NCI-H2029 treated with DMSO at 0.1 percent for 48 hours (cell line): Measurements from ENCODE around the gene SUPT5H.

Experiments used
- DNase-seq: peaks from one replicate; lab custom pipeline; 2025; lab: John Stamatoyannopoulos, UW

SUPT5H gene

GRCh38 chr19:39409208-39410016, 36.0 kb upstream of the SUPT5H start:
- peak; percentile 83 for DNase-seq

- peak; percentile 22 for DNase-seq
Measured at GRCh38 chr19:39410017-39410830, 35.2 kb upstream of the SUPT5H start.

GRCh38 chr19:39410831-39411080, 34.6 kb upstream of the SUPT5H start:
- DNase-seq, result no peak

- DNase-seq, result no peak
Measured at GRCh38 chr19:39411081-39411831, 34.1 kb upstream of the SUPT5H start.

GRCh38 chr19:39411832-39412099, 33.6 kb upstream of the SUPT5H start:
- peak; percentile 96 for DNase-seq

GRCh38 chr19:39412100-39412866, 33.1 kb upstream of the SUPT5H start, which contains the start of gene PLEKHG2:
Gene PLEKHG2 (plus strand): TSS chr19:39412669. CDS start chr19:39414087, 1,418 bp downstream.
- peak; percentile 96 for DNase-seq

GRCh38 chr19:39412867-39413271, 32.5 kb upstream of the SUPT5H start:
- no peak for DNase-seq

- DNase-seq, result no peak
Measured at GRCh38 chr19:39413272-39413910, 32.0 kb upstream of the SUPT5H start.

- DNase-seq, result no peak
Measured at GRCh38 chr19:39413911-39414608, 31.3 kb upstream of the SUPT5H start.

- DNase-seq, result no peak
Measured at GRCh38 chr19:39415111-39416046, 30.0 kb upstream of the SUPT5H start.

GRCh38 chr19:39416152-39417120, 28.9 kb upstream of the SUPT5H start:
- DNase-seq, result no peak

GRCh38 chr19:39417463-39418181, 27.8 kb upstream of the SUPT5H start:
- DNase-seq, result no peak

- DNase-seq, result no peak
Measured at GRCh38 chr19:39419003-39419402, 26.4 kb upstream of the SUPT5H start.

GRCh38 chr19:39420769-39421168, 24.6 kb upstream of the SUPT5H start:
- no peak for DNase-seq

- no peak for DNase-seq
Measured at GRCh38 chr19:39422020-39422419, 23.4 kb upstream of the SUPT5H start.

- no peak for DNase-seq
Measured at GRCh38 chr19:39423258-39424086, 21.9 kb upstream of the SUPT5H start.

- no peak for DNase-seq
Measured at GRCh38 chr19:39424934-39425333, 20.4 kb upstream of the SUPT5H start.
